Dedifferentiated amniotic fluid mesenchymal stem cell (primary cell): ENCODE data around the gene OLIG2.

Experiments used
- DNase-seq: peaks from one replicate; pipeline ENCODE4 v3.0.0-alpha.2; 2016; ENCODE audit errors: extremely low spot score

Gene OLIG2

GRCh38 chr21:33032434-33033047 is 6.8 kb downstream of the OLIG2 start:
- no peak for DNase-seq

GRCh38 chr21:33033094-33033951 is 7.6 kb downstream of the OLIG2 start:
- no peak for DNase-seq

GRCh38 chr21:33033961-33034413 is 8.3 kb downstream of the OLIG2 start:
- no peak for DNase-seq

- no peak for DNase-seq
Observed at GRCh38 chr21:33035147-33035546, 9.4 kb downstream of the OLIG2 start.

GRCh38 chr21:33036430-33037162 is 10.9 kb downstream of the OLIG2 start:
- DNase-seq, result no peak

GRCh38 chr21:33037501-33037900 is 11.8 kb downstream of the OLIG2 start:
- DNase-seq, result no peak

GRCh38 chr21:33039536-33039935 is 13.8 kb downstream of the OLIG2 start:
- DNase-seq, result no peak

GRCh38 chr21:33040215-33040614 is 14.5 kb downstream of the OLIG2 start:
- DNase-seq, result no peak

GRCh38 chr21:33041981-33042380 is 16.2 kb downstream of the OLIG2 start:
- no peak for DNase-seq

GRCh38 chr21:33042812-33043211 is 17.1 kb downstream of the OLIG2 start:
- DNase-seq, result no peak

- DNase-seq, result no peak
Observed at GRCh38 chr21:33046455-33046854, 20.7 kb downstream of the OLIG2 start.

GRCh38 chr21:33047231-33047630 is 21.5 kb downstream of the OLIG2 start:
- no peak for DNase-seq

- DNase-seq, result no peak
Observed at GRCh38 chr21:33051925-33052324, 26.2 kb downstream of the OLIG2 start.

GRCh38 chr21:33053951-33054350 is 28.2 kb downstream of the OLIG2 start:
- no peak for DNase-seq

- no peak for DNase-seq
Observed at GRCh38 chr21:33055991-33056390, 30.3 kb downstream of the OLIG2 start.

- no peak for DNase-seq
Observed at GRCh38 chr21:33057385-33057940, 31.7 kb downstream of the OLIG2 start.

GRCh38 chr21:33058527-33058926 is 32.8 kb downstream of the OLIG2 start:
- DNase-seq, result no peak

GRCh38 chr21:33058957-33059356 is 33.2 kb downstream of the OLIG2 start:
- no peak for DNase-seq

GRCh38 chr21:33059380-33059841 is 33.7 kb downstream of the OLIG2 start:
- DNase-seq, result no peak

GRCh38 chr21:33061233-33061632 is 35.5 kb downstream of the OLIG2 start:
- DNase-seq, result no peak

GRCh38 chr21:33063375-33063883 is 37.7 kb downstream of the OLIG2 start:
- no peak for DNase-seq
